ENCODE data around the gene OR11H6. TPM values are rescaled to one million over a fixed set of nuclear protein-coding genes. Genes with fewer than 3 reads are reported as not detected.
"Not testable (repeated sequence)": the region's sequence is repeated elsewhere in the genome, so short reads cannot be mapped to it uniquely, and the experiment has no call there.

OR11H6 gene
- total RNA-seq, 1 donor from 2014 or later: not detected

DNA sequence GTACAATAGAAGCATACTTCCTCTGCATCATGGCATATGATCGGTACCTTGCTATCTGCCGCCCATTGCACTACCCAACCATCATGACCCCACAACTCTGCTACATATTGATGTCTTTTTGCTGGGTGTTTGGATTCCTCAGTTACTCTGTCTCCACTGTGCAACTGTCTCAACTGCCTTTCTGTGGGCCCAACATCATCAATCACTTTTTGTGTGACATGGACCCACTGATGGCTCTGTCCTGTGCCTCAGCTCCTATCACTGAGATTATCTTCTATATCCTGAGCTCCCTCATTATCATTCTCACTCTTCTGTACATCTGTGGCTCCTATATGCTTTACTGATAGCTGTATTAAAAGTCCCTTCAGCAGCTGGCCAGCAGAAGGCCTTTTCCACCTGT lies 13.9 kb upstream of the OR11H6 start:
- no peak for DNase-seq (ENCODE audit: low spot score, unreplicated experiment)
- TF ChIP-seq, protein P1, sequence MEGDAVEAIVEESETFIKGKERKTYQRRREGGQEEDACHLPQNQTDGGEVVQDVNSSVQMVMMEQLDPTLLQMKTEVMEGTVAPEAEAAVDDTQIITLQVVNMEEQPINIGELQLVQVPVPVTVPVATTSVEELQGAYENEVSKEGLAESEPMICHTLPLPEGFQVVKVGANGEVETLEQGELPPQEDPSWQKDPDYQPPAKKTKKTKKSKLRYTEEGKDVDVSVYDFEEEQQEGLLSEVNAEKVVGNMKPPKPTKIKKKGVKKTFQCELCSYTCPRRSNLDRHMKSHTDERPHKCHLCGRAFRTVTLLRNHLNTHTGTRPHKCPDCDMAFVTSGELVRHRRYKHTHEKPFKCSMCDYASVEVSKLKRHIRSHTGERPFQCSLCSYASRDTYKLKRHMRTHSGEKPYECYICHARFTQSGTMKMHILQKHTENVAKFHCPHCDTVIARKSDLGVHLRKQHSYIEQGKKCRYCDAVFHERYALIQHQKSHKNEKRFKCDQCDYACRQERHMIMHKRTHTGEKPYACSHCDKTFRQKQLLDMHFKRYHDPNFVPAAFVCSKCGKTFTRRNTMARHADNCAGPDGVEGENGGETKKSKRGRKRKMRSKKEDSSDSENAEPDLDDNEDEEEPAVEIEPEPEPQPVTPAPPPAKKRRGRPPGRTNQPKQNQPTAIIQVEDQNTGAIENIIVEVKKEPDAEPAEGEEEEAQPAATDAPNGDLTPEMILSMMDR (IDR thresholded peaks at IDR 0.05; ENCODE audit: unreplicated experiment): no peak
- H3K27ac Mint-ChIP-seq: no peak overlapping the region
- H3K4me1 Mint-ChIP-seq (ENCODE audit: low read depth): no peaks in the 10 kb centered on the region
- peaks cover 7% of the 10 kb centered on the region for H3K36me3 Mint-ChIP-seq (ENCODE audit: insufficient read depth)
- H3K27me3 Mint-ChIP-seq: no peaks in the 10 kb centered on the region
- no peak overlapping the region for H3K4me3 Mint-ChIP-seq (ENCODE audit: low read depth)
- peaks cover 54% of the 10 kb centered on the region for H3K9me3 Mint-ChIP-seq (ENCODE audit: low read depth)

DNA sequence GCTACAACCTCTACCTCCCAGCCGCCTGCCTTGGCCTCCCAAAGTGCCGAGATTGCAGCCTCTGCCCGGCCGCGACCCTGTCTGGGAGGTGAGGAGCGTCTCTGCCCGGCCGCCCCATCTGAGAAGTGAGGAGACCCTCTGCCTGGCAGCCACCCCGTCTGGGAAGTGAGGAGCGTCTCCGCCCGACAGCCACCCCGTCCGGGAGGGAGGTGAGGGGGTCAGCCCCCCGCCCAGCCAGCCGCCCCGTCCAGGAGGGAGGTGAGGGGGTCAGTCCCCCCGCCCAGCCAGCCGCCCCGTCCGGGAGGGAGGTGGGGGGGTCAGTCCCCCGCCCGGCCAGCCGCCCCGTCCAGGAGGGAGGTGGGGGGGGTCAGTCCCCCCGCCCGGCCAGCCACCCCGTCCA lies 11.1 kb upstream of the OR11H6 start:
- H3K27ac Mint-ChIP-seq: not testable (repeated sequence)

DNA sequence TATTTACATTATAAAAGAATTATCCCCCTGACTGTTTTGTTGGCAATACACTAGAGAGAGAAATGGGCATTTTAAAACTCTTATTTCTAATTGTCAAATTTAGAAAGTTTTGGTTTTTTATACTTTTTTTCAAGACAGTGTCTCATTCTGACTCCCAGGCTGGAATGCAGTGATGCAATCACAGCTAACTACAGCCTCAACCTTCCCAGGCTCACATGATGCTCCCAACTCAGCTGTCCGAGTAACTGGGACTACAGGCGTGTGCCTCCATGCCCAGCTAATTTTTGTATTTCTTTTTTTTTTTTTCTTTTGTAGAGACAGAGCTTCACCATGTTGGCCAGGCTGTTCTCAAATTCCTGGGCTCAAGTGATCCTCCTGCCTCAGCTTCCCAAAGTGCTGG lies 8.3 kb upstream of the OR11H6 start:
- TF ChIP-seq, protein P1 (IDR thresholded peaks at IDR 0.05; ENCODE audit: unreplicated experiment): no peak
- no peaks in the 10 kb centered on the region for H3K27me3 Mint-ChIP-seq
- no peak overlapping the region for H3K4me3 Mint-ChIP-seq (ENCODE audit: low read depth)
- no peak for DNase-seq (ENCODE audit: low spot score, unreplicated experiment)
- H3K27ac Mint-ChIP-seq: no peak overlapping the region
- no peaks in the 10 kb centered on the region for H3K4me1 Mint-ChIP-seq (ENCODE audit: low read depth)
- peaks cover 9% of the 10 kb centered on the region for H3K36me3 Mint-ChIP-seq (ENCODE audit: insufficient read depth)
- H3K9me3 Mint-ChIP-seq (ENCODE audit: low read depth): peaks cover 43% of the 10 kb centered on the region

More for the DNA sequence above, 11.1 kb upstream of the OR11H6 start:
- DNase-seq (ENCODE audit: low spot score, unreplicated experiment); H3K36me3 Mint-ChIP-seq (ENCODE audit: insufficient read depth); H3K4me1 Mint-ChIP-seq (ENCODE audit: low read depth); H3K27me3 Mint-ChIP-seq; H3K4me3 Mint-ChIP-seq (ENCODE audit: low read depth): not testable (repeated sequence)
- H3K9me3 Mint-ChIP-seq (ENCODE audit: low read depth): peaks cover 53% of the 10 kb centered on the region

DNA sequence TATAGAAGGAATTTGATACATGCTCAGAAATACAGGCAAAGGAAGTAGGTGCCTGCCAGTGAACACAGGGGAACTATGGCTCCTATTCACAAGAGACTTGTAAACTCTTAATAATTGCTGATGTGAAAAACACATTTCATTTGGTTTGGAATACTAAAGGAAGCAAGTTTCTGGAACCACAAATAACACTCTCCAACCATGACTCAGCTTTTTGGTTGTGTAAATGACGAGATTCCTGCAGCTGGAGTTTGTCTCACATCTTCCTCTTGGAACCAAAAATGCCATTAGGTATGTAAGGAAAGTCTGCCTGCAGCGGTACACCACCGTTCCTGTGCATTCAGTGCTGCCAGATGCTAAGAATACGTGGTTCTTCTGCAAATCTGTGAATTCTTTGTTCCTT lies 4.5 kb upstream of the OR11H6 start:
- TF ChIP-seq, protein P1 (IDR thresholded peaks at IDR 0.05; ENCODE audit: unreplicated experiment): no peak
- Mint-ChIP-seq H3K9me3 (ENCODE audit: low read depth) (peaks cover 35% of the 10 kb centered on the region), H3K36me3 (ENCODE audit: insufficient read depth) (peaks cover 3% of the 10 kb centered on the region), H3K27ac (no peak overlapping the region), H3K4me3 (ENCODE audit: low read depth) (no peak overlapping the region), H3K27me3 (no peaks in the 10 kb centered on the region), H3K4me1 (ENCODE audit: low read depth) (no peaks in the 10 kb centered on the region)
- no peak for DNase-seq (ENCODE audit: low spot score, unreplicated experiment)

DNA sequence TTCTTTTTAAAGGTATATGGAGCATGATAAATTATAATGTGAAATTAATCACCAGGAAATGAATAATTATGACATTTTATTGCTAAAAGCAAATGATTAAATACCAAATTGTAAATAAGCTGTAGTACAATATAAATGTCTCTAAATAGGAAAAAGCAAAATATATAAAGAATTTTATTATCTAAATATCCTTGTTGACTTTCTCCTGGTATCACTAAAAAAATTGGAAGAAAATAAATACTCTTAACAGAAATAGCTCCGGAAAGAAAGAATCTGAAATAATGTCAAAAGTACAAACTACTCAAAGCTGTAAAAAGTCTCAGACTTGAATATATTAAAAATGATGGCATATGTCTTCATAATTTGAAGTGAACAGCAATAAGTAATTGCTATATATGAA lies 5.2 kb downstream of the OR11H6 start, which contains the start of gene OR11H7:
TSS of gene OR11H7 (plus strand) at position 301 of the 400 bp plus-strand sequence.
- Mint-ChIP-seq H3K36me3 (ENCODE audit: insufficient read depth) (peaks cover 3% of the 10 kb centered on the region), H3K27ac (no peak within 1 kb of the TSS), H3K4me1 (ENCODE audit: low read depth) (no peaks in the 10 kb centered on the region), H3K9me3 (ENCODE audit: low read depth) (peaks cover 46% of the 10 kb centered on the region), H3K4me3 (ENCODE audit: low read depth) (no peak within 1 kb of the TSS), H3K27me3 (no peaks in the 10 kb centered on the region)
- DNase-seq (ENCODE audit: low spot score, unreplicated experiment): no peak
- TF ChIP-seq, protein P1 (IDR thresholded peaks at IDR 0.05; ENCODE audit: unreplicated experiment): no peak

DNA sequence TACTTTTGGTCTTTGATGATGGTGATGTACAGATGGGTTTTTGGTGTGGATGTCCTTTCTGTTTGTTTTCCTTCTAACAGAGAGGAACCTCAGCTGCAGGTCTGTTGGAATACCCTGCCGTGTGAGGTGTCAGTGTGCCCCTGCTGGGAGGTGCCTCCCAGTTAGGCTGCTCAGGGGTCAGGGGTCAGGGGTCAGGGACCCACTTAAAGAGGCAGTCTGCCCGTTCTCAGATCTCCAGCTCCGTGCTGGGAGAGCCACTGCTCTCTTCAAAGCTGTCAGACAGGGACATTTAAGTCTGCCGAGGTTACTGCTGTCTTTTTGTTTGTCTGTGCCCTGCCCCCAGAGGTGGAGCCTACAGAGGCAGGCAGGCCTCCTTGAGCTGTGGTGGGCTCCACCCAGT lies 11.9 kb downstream of the OR11H6 start:
- not testable (repeated sequence) for DNase-seq (ENCODE audit: low spot score, unreplicated experiment); H3K27ac Mint-ChIP-seq; H3K4me1 Mint-ChIP-seq (ENCODE audit: low read depth); H3K4me3 Mint-ChIP-seq (ENCODE audit: low read depth); H3K36me3 Mint-ChIP-seq (ENCODE audit: insufficient read depth); H3K27me3 Mint-ChIP-seq
- peaks cover 19% of the 10 kb centered on the region for H3K9me3 Mint-ChIP-seq (ENCODE audit: low read depth)
